SW 1271 (cell line): ENCODE measurements around the gene NOPCHAP1.
"Not testable (repeated sequence)": the region's sequence is repeated elsewhere in the genome, so short reads cannot be mapped to it uniquely, and the experiment has no call there.

Experiments used
- DNase-seq, 2 experiments: peaks; one replicate each; lab custom pipeline; 2025; lab: John Stamatoyannopoulos, UW

NOPCHAP1 gene

DNA sequence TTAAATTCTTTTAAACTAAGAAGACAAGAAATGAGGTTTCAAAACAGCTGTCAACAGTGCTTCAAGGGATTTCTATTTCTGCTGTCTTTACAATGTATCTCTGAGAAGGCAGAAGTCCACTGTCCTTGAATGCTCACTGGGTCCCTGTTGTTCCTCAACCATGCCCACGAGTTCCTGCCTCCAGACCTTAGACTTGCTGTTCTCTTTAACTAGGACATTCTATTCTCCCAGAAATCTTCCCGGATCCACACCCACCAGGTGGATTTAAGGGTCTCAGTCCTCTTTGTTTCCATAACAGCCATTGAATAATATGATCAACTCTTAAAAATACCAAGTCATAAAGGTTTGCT is 21.3 kb upstream of the NOPCHAP1 start:
- DNase-seq: no peak

DNA sequence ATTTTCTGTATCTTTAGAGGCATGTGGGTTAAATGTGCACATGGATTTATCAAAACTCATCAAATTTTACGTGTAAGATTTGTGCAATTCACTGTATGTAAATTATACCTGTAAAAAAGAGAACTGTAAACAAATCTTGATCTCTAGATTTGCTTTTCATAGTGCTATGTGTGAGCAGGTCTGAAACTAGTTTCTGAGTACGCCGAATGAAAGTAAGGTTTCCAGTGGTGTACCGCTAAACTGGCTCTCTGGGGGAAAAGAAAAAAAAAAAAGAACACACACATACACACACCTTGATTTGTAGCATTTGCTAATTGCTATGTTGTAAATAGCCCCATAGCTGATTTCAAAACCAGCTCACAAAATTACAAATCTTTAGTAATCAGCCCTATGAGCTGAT is 19.4 kb upstream of the NOPCHAP1 start:
- DNase-seq: no peak

DNA sequence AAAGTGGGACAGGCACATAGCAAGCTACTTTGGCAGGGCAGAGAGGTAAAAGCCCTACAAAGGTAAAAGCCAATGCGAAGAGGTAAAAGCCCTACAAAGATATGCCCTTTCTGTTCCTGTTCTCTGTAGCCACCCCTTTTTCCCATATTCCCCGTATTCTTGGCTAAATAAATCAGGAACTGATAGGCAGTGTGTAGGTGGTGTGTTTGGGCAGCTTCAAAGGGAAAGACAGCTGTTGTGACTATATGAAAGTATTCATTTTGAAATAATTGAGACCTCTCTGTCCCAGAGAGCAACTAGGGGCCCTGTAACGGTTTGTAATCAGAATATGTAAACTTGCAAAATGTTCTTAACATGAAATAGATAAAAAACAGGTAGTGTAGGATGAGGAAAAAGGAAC is 16.8 kb upstream of the NOPCHAP1 start:
- DNase-seq: no peak

DNA sequence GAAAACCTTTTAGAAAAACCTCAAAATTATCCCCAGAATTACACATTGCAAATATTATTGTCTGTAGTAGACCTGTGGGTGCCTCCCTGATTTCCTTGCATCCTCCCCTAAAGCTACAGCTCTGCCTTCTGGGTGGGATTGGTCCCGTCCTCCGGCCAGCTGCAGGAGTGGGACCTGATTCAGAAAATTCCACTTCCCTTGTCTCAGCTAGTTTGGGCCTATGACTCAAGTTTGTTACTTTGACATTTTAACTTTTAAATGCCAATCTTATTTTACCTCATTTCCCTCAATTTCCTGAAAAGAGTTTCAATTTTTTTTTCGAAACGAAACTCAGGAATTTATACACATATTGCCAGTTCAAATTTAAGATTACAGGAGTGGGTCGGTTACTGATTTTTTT is 14.8 kb upstream of the NOPCHAP1 start:
- DNase-seq: no peak

DNA sequence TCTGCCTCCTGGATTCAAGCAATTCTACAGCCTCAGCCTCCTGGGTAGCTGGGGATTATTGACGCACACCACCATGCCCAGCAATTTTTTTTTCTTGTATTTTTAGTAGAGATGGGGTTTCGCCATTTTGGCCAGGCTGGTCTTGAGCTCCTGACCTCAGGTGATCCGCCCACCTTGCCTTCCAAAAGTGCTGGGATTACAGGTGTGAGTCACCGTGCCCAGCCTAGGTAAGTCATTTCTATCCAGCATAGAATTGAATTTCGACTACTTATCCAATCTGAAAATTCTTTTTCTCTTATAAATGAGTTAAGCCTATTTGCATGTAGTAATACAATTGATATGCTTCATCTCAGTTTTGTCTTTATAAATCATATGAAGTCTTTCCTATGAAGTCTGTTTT is 12.9 kb upstream of the NOPCHAP1 start:
- no peak for DNase-seq

DNA sequence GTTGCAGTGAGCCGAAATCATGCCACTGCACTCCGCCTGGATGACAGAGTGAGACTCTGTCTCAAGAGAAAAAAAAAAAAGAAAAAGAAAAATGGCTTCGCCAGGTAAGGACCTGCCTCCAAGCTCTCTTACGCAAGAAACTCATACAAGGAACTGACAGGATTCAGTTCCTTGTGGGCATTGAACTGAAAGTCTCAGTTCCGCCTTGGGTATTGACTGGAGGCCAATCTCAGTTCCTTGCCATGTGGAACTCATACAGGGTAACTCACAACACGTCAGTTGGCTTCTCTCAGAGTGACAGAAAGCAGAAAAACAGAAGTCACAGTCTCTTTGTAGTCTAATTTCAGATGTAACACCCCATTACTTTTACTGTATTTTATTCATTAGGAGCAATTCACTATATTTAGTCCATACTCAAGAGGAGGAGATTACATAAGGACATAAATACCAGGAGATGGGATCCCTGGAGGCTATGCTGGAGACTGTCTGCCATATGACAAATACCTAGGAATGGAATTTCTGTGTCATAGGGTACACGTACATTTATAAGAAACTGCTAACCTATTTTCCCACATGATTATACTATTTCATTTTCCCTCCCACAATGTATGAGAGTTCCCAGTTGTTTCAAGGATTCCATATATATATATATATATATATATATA is 11.4 kb upstream of the NOPCHAP1 start:
- DNase-seq: no peak

DNA sequence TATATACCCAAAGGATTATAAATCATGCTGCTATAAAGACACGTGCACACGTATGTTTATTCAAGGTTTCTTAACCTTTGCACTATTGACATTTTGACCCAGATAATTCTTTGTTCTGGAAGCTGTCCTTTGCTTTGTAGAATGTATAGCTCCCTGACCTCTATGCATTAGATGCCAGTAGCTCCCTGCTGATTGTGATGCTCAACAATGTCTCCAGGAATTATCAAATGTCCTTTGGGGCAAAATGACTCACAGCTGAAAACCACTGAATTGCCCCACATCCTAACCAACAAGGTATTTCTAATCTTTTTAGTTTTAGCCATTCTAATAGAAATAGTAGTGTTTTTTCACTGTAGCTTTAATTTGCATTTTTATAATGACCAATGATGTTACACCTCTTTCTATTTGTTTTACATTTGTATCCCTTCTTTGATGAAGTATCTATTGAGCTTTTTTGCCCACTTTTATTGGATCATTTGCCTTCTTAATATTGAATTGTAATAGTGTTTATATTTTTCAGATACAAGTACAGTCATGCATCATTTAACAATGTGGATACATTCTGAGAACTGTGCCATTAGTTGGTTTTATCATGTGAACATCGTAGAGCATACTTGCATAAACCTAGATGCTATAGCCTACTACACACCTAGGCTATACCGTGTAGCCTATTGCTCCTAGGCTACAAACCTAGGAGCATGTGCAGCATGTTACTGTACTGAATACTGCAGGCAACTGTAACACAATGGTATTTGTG is 10.4 kb upstream of the NOPCHAP1 start:
- no peak for DNase-seq

DNA sequence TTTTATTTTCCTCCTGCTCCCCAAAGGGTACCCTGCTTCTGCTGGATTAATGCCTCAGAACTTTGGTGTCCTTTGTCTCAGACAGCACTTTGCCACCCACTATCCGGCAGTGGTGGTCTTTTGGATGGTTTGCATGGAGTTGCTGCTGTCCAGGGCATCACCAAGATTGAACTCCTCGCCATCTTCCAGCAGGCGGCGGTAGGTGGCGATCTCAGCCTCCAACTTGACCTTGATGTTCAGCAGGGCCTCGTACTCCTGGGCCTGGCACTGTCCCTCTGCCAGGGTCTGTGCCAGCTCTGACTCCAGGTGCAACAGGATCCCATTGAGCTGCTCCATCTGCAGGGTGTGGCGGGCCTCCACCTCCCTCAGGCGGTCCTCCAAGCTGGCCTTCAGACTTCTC is 9.4 kb upstream of the NOPCHAP1 start:
- DNase-seq: no peak

DNA sequence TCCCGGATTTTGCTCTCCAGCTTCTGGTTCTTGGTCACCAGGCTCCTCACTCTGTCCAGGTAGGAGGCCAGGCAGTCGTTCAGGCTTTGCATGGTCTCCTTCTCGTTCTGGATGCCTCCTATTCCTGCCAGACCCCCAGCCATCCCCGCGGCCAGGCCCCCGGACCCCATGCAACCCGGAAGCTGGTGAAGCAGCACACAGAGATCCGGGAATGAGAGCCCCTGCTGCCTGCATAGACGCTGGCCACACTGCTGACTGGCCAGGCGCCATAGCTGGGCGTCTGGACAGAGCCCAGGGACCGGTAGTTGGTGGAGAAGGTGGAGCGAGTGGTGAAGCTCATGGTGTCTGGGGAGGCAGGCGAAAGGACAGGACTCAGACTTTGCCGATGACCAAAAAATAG is 8.4 kb upstream of the NOPCHAP1 start:
- DNase-seq: not testable (repeated sequence)

DNA sequence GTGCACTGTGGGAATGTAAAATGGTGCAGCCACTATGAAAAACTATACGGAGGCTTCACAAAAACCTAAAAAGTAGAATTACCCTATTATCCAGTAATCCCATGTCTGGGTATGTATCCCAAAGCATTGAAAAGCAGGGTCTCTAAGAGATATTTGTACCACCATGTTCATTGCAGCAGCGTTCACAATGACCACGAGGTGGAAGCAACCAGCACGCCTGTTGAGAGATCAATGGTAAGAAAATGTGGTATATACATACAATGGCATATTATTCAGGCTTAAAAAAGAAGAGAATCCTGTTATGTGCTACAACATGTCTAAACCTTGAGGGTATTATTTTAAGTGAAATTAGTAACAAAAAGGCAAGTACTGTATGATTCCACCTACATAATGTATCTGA is 910 bp upstream of the NOPCHAP1 start:
- DNase-seq: no peak

DNA sequence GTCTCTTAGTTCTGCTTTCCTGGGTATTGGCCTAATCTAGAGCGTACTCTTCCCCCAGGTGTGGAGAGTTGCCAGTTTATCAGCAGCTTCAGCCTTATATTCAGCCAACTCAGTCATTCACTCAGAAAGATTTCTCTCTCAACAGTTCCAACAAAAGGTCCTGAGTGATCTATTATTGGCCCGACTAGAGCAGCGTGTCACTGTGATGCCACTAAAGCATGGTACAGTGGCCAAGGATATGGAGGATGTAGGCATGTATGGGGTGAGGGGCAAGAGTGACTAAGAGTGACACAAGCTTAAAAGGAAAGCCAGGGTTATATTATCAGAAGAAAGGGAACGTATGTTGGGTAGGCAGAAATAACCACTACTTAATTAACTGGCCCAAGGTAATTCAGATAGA is 4.8 kb downstream of the NOPCHAP1 start:
- DNase-seq: no peak

DNA sequence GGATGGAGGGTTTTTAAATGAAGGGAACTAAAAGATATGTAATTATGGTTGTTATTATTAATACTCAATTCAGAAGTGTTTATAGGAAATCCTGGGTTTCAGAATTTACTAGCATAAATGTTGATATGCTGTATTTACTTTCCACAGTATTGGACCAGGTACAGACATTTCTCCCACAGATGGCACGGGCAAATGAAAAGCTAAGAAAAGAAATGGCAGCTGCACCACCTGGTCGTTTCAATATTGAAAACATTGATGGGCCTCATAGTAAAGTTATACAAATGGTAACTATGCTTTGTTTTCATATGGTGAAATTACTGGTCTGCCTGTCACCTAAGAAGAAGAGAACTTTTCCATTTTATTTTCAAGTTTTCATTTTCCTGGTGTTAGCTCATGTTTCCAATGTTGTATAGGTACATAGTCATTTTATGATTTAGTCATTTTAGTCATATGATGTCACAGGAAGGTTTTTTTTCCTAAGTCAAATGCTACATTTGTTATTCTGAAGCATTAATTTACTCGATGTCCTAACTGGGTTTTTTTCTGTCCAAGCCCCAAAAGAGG is 5.5 kb downstream of the NOPCHAP1 start:
- no peak for DNase-seq

DNA sequence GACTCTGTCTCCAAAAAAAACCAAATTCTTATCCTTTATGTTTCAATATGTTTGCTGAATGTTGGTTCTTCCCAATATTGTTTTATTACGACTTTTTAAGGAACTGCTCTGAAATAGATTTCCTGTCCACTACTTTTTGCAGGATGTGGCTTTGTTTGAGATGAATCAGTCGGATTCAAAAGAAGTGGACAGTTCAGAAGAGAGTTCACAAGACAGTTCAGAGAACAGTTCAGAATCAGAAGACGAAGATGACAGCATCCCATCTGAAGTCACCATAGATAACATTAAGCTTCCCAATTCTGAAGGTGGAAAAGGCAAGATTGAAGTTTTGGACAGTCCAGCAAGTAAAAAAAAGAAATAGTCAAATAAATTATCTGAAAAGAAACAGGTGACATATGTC is 8.2 kb downstream of the NOPCHAP1 start:
- DNase-seq: no peak

DNA sequence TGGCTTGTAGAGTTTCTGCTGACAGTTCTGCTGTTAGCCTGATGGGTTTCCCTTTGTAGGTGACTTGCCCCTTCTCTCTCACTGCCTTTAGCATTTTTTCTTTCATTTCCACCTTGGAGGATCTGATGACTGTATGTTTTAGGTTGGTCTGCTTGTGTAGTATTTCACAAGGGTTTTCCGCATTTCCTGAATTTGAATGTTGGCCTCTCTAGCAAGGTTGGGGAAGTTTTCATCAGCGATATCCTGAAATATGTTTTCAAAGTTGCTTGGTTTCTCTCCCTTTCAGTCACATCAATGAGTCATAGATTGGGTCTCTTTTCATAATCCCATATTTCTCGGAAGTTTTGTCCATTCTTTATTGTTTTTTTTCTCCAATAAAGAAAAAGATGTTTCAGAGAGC is 11.4 kb downstream of the NOPCHAP1 start:
- DNase-seq: no peak

DNA sequence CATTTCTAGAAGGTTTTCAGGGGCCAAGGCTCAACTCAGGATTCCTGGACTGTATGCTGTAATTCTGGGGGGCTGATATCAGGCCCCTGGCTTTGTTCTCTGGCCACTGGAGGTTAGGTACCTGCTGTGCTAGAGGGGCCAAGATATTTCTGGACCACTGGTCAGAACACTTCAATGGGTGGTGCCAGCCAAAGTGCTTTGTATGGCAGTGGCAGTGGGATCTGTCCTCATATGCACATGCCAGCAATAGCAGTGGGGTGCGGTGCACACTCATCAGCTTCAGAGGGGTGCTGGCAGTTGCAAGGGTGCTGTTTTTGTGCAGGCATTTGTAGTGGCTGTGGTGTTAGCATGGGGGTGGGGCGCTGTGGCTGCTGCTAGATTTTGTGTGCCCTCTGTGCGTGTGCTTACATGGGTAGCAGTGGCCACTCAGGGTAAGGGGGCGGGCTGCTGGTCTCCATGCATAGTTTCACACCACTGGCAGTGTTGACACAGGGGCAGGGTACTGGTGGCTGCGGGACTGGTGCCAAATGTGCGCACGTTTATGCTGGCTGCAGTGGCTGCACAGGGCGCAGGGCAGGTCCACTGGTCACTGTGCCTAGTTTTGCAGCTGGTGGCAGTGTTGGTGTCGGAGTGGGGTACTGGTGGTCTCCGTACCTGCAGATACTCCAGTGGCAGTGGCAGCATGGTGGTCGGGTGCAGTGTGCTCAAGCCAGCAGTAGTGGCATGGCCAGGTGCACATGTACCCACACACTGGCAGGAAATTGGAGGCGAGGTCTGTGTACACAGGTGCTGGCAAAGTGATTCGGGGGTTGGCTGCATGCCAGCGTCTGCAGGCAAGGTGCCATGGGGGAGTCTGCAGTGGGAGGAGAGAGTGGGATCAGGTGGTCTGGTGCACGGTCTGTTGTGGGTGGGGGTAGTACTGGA is 12.6 kb downstream of the NOPCHAP1 start:
- DNase-seq: no peak

DNA sequence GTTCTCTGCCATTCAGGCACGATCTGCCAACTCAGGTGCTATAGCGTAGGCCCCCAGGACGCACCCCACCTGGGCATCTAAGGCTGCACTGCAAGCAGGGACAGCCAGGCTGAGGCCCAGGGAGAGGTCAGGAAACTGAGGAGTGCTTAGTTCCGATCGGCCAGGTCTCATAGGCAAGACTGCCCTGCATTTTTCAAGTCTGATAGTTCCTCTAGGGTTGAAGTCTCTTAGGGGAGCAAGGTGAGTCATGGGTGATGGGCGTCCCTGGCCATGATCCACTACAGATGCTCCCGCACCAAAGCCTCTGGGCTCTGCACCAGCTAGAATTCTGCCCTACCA is 13.2 kb downstream of the NOPCHAP1 start:
- DNase-seq: no peak

DNA sequence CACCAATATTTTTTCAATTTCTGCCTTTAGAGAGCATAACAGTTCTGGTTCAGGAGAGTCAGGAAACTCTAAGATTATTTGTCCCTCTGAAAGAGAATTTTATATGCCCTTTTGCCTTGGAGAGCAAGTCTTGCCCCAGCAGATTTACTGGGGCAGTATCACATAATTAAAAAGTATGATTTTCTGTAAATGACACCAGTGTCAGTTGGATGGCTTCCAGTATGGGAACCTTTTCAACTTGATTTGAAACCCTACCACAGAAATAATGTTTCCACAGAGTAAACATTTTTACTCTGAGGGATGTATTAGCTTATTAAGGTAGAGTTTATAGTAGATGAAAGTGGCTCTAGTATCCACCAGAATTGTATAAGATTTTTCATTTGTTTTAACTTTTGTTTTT is 15.4 kb downstream of the NOPCHAP1 start:
- no peak for DNase-seq

DNA sequence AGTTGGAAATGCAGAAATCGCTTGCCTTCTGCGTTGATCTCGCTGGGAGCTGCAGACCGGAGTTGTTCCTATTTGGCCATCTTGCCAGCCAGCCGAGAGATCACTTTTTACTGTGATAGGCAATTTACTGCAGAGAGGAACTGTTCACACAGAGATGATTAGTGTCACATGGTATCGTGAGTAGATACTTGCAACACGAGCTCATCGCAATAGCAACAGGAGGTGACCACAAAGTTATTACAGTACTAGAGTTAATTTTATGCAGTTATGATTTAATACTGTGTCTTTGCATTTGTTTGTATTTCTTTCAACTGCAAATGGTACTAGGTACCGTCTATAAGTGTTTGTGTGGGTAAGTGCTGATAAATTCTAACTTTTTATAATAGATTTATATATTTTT is 27.8 kb downstream of the NOPCHAP1 start:
- peak in 1 of 2 experiments; percentile 13 for DNase-seq

DNA sequence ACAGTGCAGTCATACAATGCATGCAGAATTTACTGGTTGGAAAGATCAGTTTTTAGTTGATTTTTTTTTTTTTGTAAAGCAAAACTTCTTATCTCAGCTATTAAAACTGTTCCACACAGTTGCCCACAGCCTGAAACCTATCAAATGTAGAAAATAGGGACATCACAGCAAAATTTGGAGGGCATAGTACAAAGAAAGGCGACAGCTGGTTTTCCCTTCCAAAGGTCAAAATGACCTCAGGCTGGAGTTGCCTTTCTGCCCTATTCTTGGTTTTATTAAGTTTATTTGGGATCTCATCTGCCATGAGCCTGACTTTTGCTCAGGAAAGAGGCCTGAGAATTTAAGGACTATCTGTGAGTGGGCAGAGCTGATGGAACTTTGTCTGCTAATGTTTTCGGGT is 28.5 kb downstream of the NOPCHAP1 start:
- DNase-seq: no peak

DNA sequence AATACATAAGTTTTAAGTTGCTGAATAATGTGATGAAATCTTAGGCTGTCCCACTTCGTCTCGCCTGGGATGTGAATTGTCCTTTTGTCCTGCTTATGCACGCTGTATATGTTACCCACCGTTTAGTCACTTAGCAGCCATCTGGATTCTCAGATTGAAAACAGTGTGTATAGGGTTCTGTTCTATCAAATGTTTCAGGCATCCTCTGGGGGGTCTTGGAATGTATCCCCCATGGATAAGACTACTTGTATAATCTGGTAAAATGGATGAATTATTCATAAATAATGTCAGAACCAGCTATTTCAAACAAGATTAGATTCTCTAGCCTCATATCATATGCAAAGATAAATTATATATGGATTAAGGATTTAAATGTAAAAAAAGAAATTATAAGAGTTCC is 29.4 kb downstream of the NOPCHAP1 start:
- no peak for DNase-seq

DNA sequence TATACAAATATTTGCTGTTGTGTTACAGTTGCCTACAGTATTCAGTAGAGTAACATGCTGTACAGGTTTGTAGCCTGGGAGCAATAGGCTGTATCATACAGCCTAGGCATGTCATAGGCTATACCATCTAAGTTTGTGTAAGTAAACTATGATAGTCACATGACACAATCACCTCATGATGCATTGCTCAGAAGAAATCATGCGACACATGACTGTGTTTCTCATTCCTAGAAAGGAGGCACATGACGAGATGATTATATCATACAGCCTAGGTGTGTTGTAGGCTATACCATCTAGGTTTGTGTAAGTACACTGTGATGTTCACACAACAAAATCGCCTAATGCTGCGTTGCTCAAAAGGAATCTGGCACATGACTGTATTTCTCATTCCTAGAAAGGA is 31.9 kb downstream of the NOPCHAP1 start:
- DNase-seq: no peak

DNA sequence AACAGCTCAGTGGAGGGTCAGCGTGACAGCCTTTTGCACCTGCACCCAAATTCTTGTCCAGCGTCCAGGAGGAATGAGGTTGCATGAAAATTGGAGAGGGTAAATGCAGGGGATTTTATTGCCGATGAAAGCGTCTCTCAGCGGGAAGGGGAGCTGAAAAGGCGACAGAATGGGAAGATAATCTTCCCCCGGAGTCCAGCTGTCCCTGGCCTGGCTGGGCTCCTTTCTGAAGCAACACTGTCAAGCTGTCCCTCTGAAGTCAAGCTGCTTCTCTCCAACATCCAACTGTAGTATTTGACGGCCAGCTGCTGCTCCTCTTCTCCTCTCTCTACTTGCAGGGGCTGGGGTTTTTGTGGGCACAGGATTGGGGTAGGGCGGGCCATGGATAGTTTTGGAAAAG is 32.7 kb downstream of the NOPCHAP1 start:
- no peak for DNase-seq
